Measurements from ENCODE around the gene UBTD2.
A peak's percentile ranks its signal among the peaks of the same experiment; 100 is the strongest.

Gene UBTD2

GRCh38 chr5:172285226-172286143, 1.9 kb upstream of the UBTD2 start:
- POLR2A ChIA-PET: interaction anchor here (0.7 to 1.1 kb wide), 2 partner anchors 9 to 99 kb away, joined by 3 read pairs; no protein-coding TSS in a partner anchor
- no peak for DNase-seq (ENCODE audit: extremely low spot score)
- CTCF ChIA-PET: interaction anchor here (0.6 to 1.3 kb wide), 5 partner anchors 8 to 488 kb away, joined by 3 to 4 read pairs (median 3); no protein-coding TSS in a partner anchor
- no peak for TF ChIP-seq NFRKB (IDR thresholded peaks at IDR 0.05)
- TF ChIP-seq LEF1 (IDR thresholded peaks at IDR 0.05; ENCODE audit: borderline replicate concordance): no peak
- no peak for TF ChIP-seq HDGF (IDR thresholded peaks at IDR 0.05; ENCODE audit: borderline replicate concordance)
- no peak for TF ChIP-seq BHLHE40 (IDR thresholded peaks at IDR 0.05; ENCODE audit: borderline replicate concordance)
- TF ChIP-seq SUZ12 (IDR thresholded peaks at IDR 0.05): no peak

DNA sequence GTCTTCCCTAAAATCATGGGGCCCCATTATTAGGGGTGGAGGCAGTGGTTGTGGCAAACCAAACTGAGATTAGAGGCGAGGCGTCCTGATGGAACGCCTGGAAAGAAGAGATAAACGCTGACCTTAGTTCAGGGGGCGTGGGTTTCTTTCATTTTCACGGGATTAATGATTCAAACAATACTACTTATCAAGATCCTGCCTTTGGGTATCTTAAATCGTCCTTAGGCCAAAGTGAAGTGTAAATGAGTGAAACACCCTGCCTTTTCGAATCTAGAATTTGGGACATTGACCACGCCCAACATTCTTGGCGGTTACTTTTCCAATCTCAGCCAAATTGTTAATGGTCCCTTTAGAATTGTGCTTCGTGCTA, 1.0 kb upstream of the UBTD2 start:
- CTCF ChIA-PET: interaction anchor here (1.3 kb wide), 1 partner anchor 179 kb away, joined by 4 read pairs; no protein-coding TSS in a partner anchor
- TF ChIP-seq HDGF (IDR thresholded peaks at IDR 0.05; ENCODE audit: borderline replicate concordance) (no peak), CTBP1 (IDR thresholded peaks at IDR 0.05; ENCODE audit: borderline replicate concordance) (no peak), FOXM1 (IDR thresholded peaks at IDR 0.05; ENCODE audit: borderline replicate concordance) (no peak), ZNF384 (IDR thresholded peaks at IDR 0.05) (no peak), FOXK2 (IDR thresholded peaks at IDR 0.05) (no peak), NFRKB (IDR thresholded peaks at IDR 0.05) (no peak), FOXA1 (IDR thresholded peaks at IDR 0.05) (no peak), TARDBP (IDR thresholded peaks at IDR 0.05) (no peak), L3MBTL2 (conservative IDR thresholded peaks at IDR 0.05) (no peak), SP1 (IDR thresholded peaks at IDR 0.05) (no peak), ARNT (IDR thresholded peaks at IDR 0.05) (no peak), BHLHE40 (IDR thresholded peaks at IDR 0.05; ENCODE audit: borderline replicate concordance) (no peak), ELF4 (IDR thresholded peaks at IDR 0.05) (no peak), LEF1 (IDR thresholded peaks at IDR 0.05; ENCODE audit: borderline replicate concordance) (no peak), SUZ12 (IDR thresholded peaks at IDR 0.05) (no peak)
- TF ChIP-seq, protein P1, sequence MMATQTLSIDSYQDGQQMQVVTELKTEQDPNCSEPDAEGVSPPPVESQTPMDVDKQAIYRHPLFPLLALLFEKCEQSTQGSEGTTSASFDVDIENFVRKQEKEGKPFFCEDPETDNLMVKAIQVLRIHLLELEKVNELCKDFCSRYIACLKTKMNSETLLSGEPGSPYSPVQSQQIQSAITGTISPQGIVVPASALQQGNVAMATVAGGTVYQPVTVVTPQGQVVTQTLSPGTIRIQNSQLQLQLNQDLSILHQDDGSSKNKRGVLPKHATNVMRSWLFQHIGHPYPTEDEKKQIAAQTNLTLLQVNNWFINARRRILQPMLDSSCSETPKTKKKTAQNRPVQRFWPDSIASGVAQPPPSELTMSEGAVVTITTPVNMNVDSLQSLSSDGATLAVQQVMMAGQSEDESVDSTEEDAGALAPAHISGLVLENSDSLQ (IDR thresholded peaks at IDR 0.05): no peak
- no peak for DNase-seq (ENCODE audit: extremely low spot score)
- POLR2A ChIA-PET: no interaction called here

- ChIA-PET CTCF (interaction anchor here (1.1 kb wide), 1 partner anchor 96 kb away, joined by 3 read pairs; the partner anchor contains the start of gene STK10), POLR2A (interaction anchor here (1.0 to 2.9 kb wide), 7 partner anchors 8 to 172 kb away, joined by 3 to 20 read pairs (median 4); partner anchors contain the start of gene STK10)
- DNase-seq (ENCODE audit: extremely low spot score): peak; percentile 93
- TF ChIP-seq HDGF (IDR thresholded peaks at IDR 0.05; ENCODE audit: borderline replicate concordance) (no peak), ARNT (IDR thresholded peaks at IDR 0.05) (0 out of 2 replicates have a peak, but pooled peaks have one; percentile 32), L3MBTL2 (conservative IDR thresholded peaks at IDR 0.05) (no peak; the same call in 1 of the 2 replicates), CTBP1 (IDR thresholded peaks at IDR 0.05; ENCODE audit: borderline replicate concordance) (no peak), ELF4 (IDR thresholded peaks at IDR 0.05) (no peak), SUZ12 (IDR thresholded peaks at IDR 0.05) (no peak), LEF1 (IDR thresholded peaks at IDR 0.05; ENCODE audit: borderline replicate concordance) (no peak), FOXK2 (IDR thresholded peaks at IDR 0.05) (no peak), NFRKB (IDR thresholded peaks at IDR 0.05) (no peak), FOXA1 (IDR thresholded peaks at IDR 0.05) (no peak), FOXM1 (IDR thresholded peaks at IDR 0.05; ENCODE audit: borderline replicate concordance) (peak; percentile 62; the same call in 1 of the 2 replicates), SP1 (IDR thresholded peaks at IDR 0.05) (no peak)
Observed at GRCh38 chr5:172283862-172284610, 472 bp upstream of the UBTD2 start.

DNA sequence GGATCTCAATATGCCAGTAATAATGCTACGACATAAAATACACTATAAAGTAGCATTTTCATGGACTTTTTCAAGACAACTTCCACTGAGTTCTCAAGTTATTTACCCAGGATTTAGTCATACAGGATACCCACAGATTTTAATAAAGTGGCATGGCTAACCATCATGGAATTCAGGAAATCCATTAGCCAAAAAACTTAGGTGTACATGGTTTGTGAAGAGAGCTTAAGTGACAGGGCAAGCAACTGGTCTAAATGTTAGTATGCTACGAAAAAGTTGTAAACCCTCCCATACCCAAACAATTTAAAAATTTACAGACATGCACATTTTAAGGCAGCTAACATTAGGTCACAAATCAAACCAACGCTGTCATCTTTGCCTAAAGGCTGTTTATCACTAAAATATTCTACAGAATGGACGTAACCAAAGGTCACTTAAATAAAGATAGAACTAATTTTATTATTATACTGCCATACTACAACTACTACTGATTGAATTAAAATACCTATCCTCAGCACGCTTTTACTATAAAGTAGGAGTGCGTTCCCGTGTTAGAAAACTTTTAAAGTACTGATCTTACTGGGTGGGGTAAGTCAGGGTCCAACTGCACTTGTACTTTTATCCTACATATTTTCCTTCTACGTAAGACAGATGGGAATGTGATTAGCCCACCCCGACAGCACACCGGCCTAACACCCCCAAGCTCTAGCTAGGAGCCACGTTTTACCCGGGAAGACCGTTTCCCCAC, 1.1 kb downstream of the UBTD2 start:
- CTCF ChIA-PET: interaction anchor here (0.7 to 1.7 kb wide), 8 partner anchors 9 to 187 kb away, joined by 3 to 8 read pairs (median 3); partner anchors contain the start of gene STK10
- no peak for DNase-seq (ENCODE audit: extremely low spot score)
- TF ChIP-seq, protein P1 (IDR thresholded peaks at IDR 0.05): peak; percentile 51; the same call in 1 of the 2 replicates
- no peak for TF ChIP-seq ELF4 (IDR thresholded peaks at IDR 0.05)
- POLR2A ChIA-PET: interaction anchor here (0.6 to 2.9 kb wide), 16 partner anchors 10 to 180 kb away, joined by 3 to 20 read pairs (median 3); partner anchors contain the start of gene STK10

DNA sequence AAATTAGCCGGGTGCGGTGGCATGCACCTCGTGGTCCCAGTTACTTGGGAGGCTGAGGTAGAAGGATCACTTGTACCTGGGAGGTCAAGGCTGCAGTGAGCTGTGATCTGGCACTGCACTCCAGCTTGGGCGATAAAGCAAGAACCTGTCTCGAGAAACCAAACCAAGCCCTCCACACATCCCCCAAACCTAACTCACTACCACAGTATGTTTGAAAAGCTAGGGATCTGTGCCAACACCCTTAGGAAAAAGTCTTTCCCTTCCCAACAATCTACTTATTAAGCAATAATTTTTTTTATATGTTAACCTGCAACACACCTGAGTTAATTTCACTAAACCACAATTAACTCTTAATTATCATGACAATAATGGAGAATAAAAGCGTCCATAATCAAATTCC, 2.2 kb downstream of the UBTD2 start:
- no peak for DNase-seq (ENCODE audit: extremely low spot score)
- ChIA-PET POLR2A (interaction anchor here (2.9 kb wide), 1 partner anchor 92 kb away, joined by 20 read pairs; the partner anchor contains the start of gene STK10), CTCF (interaction anchor here (0.7 to 1.7 kb wide), 3 partner anchors 12 to 171 kb away, joined by 3 to 8 read pairs (median 3); partner anchors contain the start of gene STK10)
- TF ChIP-seq CTBP1 (IDR thresholded peaks at IDR 0.05; ENCODE audit: borderline replicate concordance) (no peak), ARNT (IDR thresholded peaks at IDR 0.05) (no peak), LEF1 (IDR thresholded peaks at IDR 0.05; ENCODE audit: borderline replicate concordance) (no peak)
- TF ChIP-seq, protein P1 (IDR thresholded peaks at IDR 0.05): no peak

All from HEK293T (cell line).